Lower lobe of right lung (tissue), 2 donors: ENCODE data around the gene ZMIZ1. TPM values are rescaled to one million over a fixed set of nuclear protein-coding genes. Genes with fewer than 3 reads are reported as not detected.
"Not testable (repeated sequence)": the region's sequence is repeated elsewhere in the genome, so short reads cannot be mapped to it uniquely, and the experiment has no call there.

Experiments
- ATAC-seq, 2 donors: fragments of 200-7000 bp; cut with Tn5 transposase; one replicate each; pipeline ENCODE4 v1.9.1; 2020 to 2022; ENCODE audit warnings: mild to moderate bottlenecking in 2 of 2, moderate library complexity in 2 of 2
- DNase-seq: peaks from one replicate; pipeline ENCODE4 v3.0.0-alpha.2; 2020
- H3K27ac ChIP-seq: fragments of 200-600 bp; one replicate; pipeline ENCODE4 v1.8.0; 2022
- H3K27me3 ChIP-seq: fragments of 200-600 bp; one replicate; pipeline ENCODE4 v1.8.0; 2022; ENCODE audit warnings: low read depth
- H3K36me3 ChIP-seq: fragments of 200-600 bp; one replicate; pipeline ENCODE4 v1.8.0; 2022; ENCODE audit warnings: mild to moderate bottlenecking
- H3K4me1 ChIP-seq: fragments of 200-600 bp; one replicate; pipeline ENCODE4 v1.8.0; 2022
- H3K4me3 ChIP-seq: fragments of 200-600 bp; one replicate; pipeline ENCODE4 v1.8.0; 2022; ENCODE audit warnings: mild to moderate bottlenecking
- H3K9me3 ChIP-seq: fragments of 200-600 bp; one replicate; pipeline ENCODE4 v1.8.0; 2022
- intact Hi-C: fragments of 100-400 bp; cut with DNase I; formaldehyde crosslinking; loops from one replicate; pipeline ENCODE4 v1.11.0; 2022
- total RNA-seq: library from RNA; stranded (reverse); fragmentation: NEBNext Ultra II Directional; extraction: Animal tissue kit (Norgen Biotek cat#: 25700); gene quantifications from one replicate; pipeline ENCODE4 v1.2.1, GENCODE V29; 2021
- TF ChIP-seq, protein P1 (sequence below): fragments of 200-600 bp; IDR thresholded peaks from one replicate; pipeline ENCODE4 v1.8.0; 2022; ENCODE audit warnings: antibody characterized with exemption, mild to moderate bottlenecking
- donor health status: DM: no; HTN: yes; CAD: no; lungs with severe emphysema.

Gene ZMIZ1
- total RNA-seq, 1 donor from 2014 or later: 102 TPM

DNA sequence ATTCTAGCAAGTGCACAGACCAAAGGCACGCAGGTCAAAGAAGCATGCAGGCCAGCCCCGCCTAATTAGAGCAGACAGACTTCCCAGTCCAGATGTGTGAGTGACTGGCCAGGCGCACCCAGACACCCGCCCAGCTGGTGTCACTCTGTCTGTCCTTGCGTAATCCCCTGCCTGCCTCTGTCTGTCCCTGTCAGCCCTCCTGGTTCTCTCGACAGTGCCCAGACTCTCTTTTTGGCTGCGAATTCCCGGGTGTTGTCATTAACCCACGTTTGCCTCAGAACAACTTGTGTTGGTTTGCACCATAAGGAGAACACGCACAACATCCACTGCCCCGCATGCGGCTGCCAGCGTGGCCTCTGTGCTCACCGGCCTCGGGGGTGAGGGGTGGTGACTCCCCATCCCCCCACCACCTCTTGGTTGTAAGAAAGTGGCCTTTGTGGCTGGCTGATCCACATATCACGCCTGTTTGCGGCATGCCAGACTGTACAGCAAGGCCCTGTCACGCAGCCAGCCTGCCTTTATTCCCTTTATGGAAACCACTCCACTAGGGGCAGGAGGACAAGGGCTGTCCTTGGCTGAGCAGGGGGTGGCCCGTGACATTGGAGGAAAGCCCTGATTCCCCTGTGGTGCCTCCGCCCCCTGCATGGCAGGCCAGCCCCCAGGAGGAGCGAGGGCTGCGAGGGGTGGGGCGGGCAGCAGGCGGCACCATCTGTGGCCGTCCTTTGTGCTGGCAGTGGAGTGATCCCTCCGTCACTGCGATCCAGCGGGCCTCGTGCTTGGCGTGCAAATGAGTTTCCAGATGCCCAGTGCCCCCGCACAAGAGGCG is 205.7 kb downstream of the ZMIZ1 start:
- intact Hi-C loops: no loop called here
- DNase-seq (peak; percentile 84), ATAC-seq (peak; percentile 77 to 83)
- no peaks in the 10 kb centered on the region for H3K9me3 ChIP-seq
- peaks cover 60% of the 10 kb centered on the region for H3K4me1 ChIP-seq
- TF ChIP-seq, protein P1, sequence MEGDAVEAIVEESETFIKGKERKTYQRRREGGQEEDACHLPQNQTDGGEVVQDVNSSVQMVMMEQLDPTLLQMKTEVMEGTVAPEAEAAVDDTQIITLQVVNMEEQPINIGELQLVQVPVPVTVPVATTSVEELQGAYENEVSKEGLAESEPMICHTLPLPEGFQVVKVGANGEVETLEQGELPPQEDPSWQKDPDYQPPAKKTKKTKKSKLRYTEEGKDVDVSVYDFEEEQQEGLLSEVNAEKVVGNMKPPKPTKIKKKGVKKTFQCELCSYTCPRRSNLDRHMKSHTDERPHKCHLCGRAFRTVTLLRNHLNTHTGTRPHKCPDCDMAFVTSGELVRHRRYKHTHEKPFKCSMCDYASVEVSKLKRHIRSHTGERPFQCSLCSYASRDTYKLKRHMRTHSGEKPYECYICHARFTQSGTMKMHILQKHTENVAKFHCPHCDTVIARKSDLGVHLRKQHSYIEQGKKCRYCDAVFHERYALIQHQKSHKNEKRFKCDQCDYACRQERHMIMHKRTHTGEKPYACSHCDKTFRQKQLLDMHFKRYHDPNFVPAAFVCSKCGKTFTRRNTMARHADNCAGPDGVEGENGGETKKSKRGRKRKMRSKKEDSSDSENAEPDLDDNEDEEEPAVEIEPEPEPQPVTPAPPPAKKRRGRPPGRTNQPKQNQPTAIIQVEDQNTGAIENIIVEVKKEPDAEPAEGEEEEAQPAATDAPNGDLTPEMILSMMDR: no peak
- H3K27ac ChIP-seq: peak overlapping the region; percentile 79
- H3K4me3 ChIP-seq: no peak overlapping the region
- H3K36me3 ChIP-seq: peaks cover 21% of the 10 kb centered on the region
- H3K27me3 ChIP-seq: no peaks in the 10 kb centered on the region

DNA sequence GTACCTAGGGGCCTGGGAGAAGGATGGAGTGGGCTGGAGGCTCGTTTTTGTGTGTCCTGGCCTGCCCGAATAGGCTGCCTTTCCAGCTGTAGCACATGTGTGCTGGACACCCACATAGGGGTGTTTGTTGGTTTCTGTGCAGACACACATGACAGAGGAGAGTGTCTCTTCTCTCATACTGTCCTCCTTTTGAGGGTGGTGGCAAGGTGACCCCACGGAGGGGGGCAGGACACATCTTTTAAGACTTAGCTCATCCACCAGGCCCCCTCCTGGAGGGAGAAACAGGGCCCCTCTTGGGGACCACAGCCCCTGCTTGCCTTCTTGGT is 206.3 kb downstream of the ZMIZ1 start:
- peaks cover 24% of the 10 kb centered on the region for H3K36me3 ChIP-seq
- TF ChIP-seq, protein P1: no peak
- DNase-seq (no peak), ATAC-seq (no peak)
- H3K9me3 ChIP-seq: no peaks in the 10 kb centered on the region
- intact Hi-C loops: no loop called here
- H3K4me1 ChIP-seq: peaks cover 54% of the 10 kb centered on the region
- no peaks in the 10 kb centered on the region for H3K27me3 ChIP-seq
- no peak overlapping the region for H3K4me3 ChIP-seq
- H3K27ac ChIP-seq: peak overlapping the region; percentile 79

DNA sequence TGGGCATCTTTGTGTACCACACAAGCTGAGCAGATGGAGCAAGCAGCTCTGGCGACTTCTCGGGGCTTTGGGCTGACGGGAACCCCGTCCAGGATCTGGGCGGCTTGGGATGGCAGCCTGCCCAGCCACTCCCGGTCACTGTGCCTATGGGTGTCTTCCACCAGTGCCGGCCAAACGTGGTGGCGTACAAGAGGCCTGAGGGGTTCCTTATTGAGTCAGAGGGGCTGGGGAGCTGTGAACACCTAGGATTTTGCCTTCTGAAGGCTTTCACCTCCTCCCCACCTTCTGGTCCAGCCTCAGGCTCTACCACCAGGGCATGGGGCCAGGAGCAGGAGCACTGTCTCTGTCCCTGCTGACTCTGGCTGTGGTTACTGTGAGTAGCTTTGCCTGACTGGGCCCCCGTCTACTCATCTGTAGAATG is 206.7 kb downstream of the ZMIZ1 start:
- Histone ChIP-seq H3K27ac (peak overlapping the region; percentile 79), H3K36me3 (peaks cover 27% of the 10 kb centered on the region), H3K9me3 (no peaks in the 10 kb centered on the region), H3K4me3 (no peak overlapping the region), H3K27me3 (no peaks in the 10 kb centered on the region), H3K4me1 (peaks cover 51% of the 10 kb centered on the region)
- intact Hi-C loops: no loop called here
- DNase-seq (no peak), ATAC-seq (no peak)
- TF ChIP-seq, protein P1: no peak

DNA sequence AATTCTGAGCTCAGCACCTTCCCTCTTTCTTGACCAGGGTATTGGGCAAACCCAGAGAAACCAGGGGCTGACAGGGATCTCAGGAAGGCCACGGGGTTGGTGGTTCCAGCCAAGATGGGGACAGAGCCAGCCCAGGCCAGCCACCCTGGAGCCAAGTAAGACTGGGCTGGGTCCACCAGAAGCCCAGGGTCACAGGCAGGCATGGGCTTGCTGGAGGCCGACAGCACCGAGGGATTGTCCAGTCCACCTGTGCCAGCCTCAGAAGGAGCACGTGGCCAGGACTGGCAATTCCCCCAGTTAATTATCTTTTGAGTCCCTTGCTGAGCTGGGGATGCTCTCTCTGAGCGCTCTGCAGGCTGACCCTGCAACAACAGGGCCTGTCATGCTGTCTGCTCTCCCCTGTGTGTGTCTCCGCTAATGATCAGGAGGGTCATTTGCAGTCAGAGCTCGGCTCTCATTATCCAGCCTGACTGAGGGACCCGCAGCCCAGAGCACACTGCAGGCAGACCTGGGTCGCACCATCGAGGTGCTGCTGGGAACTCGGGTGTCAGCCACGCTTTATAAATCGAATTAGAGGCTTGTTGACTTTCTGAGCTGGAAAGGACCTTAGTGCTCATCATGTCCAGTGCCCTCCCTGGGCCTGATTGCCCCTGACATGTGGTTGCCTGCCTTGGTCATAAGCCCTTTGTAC is 209.0 kb downstream of the ZMIZ1 start:
- Histone ChIP-seq H3K4me3 (no peak overlapping the region), H3K9me3 (no peaks in the 10 kb centered on the region), H3K27me3 (no peaks in the 10 kb centered on the region), H3K36me3 (peaks cover 49% of the 10 kb centered on the region), H3K27ac (no peak overlapping the region), H3K4me1 (peaks cover 30% of the 10 kb centered on the region)
- no peak for ATAC-seq
- TF ChIP-seq, protein P1: no peak
- no peak for DNase-seq
- intact Hi-C loops: no loop called here

DNA sequence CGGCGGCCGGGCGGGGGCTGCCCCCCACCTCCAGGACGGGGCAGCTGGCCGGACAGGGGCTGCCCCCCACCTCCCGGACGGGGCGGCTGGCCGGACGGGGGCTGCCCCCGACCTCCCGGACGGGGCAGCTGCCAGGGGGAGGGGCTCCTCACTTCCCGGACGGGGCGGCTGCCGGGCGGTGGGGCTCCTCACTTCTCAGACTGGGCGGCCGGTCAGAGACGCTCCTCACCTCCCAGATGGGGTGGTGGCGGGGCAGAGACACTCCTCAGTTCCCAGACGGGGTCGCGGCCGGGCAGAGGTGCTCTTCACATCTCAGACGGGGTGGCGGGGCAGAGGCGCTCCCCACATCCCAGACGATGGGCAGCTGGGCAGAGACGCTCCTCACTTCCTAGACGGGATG is 210.3 kb downstream of the ZMIZ1 start:
- not testable (repeated sequence) for ATAC-seq, H3K9me3 ChIP-seq

DNA sequence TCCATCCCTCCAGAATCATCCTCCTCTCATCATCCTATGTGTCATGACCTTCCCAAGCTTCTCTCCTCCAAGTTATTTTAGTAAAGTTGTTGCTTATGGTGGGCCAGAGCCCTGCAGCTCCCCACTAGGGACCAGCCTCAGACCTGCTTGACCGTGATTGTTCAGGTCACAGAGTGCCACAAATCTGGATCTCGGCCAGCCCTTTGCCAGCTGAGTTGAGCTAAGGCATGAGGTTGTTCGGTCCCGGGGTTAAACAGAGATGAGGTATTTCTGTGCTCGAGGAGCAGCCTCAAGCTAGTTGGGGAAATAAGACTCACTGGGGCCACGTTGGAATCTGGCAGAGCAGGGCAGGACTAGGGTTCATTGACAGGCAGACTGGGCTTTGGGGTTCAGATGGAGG is 212.2 kb downstream of the ZMIZ1 start:
- peaks cover 22% of the 10 kb centered on the region for H3K4me1 ChIP-seq
- H3K27me3 ChIP-seq: no peaks in the 10 kb centered on the region
- ATAC-seq (no peak), DNase-seq (no peak)
- no peaks in the 10 kb centered on the region for H3K9me3 ChIP-seq
- H3K36me3 ChIP-seq: peaks cover 79% of the 10 kb centered on the region
- TF ChIP-seq, protein P1: no peak
- intact Hi-C loops: no loop called here
- H3K27ac ChIP-seq: no peak overlapping the region
- H3K4me3 ChIP-seq: no peak overlapping the region

More for the DNA sequence above, 210.3 kb downstream of the ZMIZ1 start:
- intact Hi-C loops, H3K27ac ChIP-seq, H3K4me3 ChIP-seq, DNase-seq, H3K27me3 ChIP-seq: not testable (repeated sequence)
- peaks cover 19% of the 10 kb centered on the region for H3K4me1 ChIP-seq
- peaks cover 60% of the 10 kb centered on the region for H3K36me3 ChIP-seq
